Activated CD4-positive, alpha-beta T cell treated with anti-CD3 and anti-CD28 coated beads, Interleukin-2, amount 10 ng/mL, durations not matched to agents 24 days and 14 days (primary cell): ENCODE data around the gene RNF6. TPM values are rescaled to one million over a fixed set of nuclear protein-coding genes. Genes with fewer than 3 reads are reported as not detected.

Experiments used
- DNase-seq: peaks from one replicate; pipeline ENCODE4 v3.0.0; 2022
- H3K27ac Mint-ChIP-seq: one replicate; pipeline ENCODE4 v1.8.0; 2022; ENCODE audit warnings: mild to moderate bottlenecking, mixed read lengths
- H3K27me3 Mint-ChIP-seq: one replicate; pipeline ENCODE4 v1.8.0; 2022; ENCODE audit warnings: mixed read lengths
- H3K36me3 Mint-ChIP-seq: one replicate; pipeline ENCODE4 v1.8.0; 2022; ENCODE audit warnings: low read depth, mild to moderate bottlenecking, mixed read lengths
- H3K4me1 Mint-ChIP-seq: one replicate; pipeline ENCODE4 v1.8.0; 2021; ENCODE audit warnings: mixed read lengths
- H3K4me3 Mint-ChIP-seq: one replicate; pipeline ENCODE4 v1.8.0; 2022; ENCODE audit warnings: mild to moderate bottlenecking, moderate library complexity, mixed read lengths
- H3K9me3 Mint-ChIP-seq: one replicate; pipeline ENCODE4 v1.8.0; 2021; ENCODE audit warnings: mixed read lengths
- intact Hi-C: fragments of 100-400 bp; cut with micrococcal nuclease; formaldehyde crosslinking; loops from one replicate; pipeline ENCODE4 v1.15.1; 2023
- total RNA-seq: library from RNA; stranded (reverse); gene quantifications from 2 replicates; pipeline ENCODE4 v1.2.3, GENCODE V29; 2022

The RNF6 gene
- total RNA-seq, 1 donor from 2014 or later: 53.4 TPM

DNA sequence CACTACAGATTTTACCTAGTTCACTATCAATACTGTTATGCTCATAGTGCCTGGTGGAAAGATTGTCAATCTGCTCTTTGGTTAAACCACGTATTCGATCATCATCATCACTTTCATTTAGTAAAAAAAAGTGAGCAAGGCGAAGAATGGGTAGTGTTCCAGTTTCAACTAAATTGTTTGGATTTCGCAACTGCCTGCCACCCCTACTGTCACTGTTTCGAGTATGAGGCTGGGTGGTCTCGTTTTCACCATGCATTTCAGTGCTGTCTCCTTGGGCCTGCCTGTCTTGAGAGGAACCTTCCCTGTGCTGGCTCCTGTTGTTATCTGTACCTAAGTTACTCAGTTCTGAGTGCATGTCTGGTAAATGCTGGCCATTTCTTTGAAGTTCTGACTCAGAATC, 8.1 kb downstream of the RNF6 start:
- H3K4me3 Mint-ChIP-seq: no peak overlapping the region
- DNase-seq: no peak
- H3K9me3 Mint-ChIP-seq: no peaks in the 10 kb centered on the region
- H3K36me3 Mint-ChIP-seq: peaks cover 55% of the 10 kb centered on the region
- H3K27me3 Mint-ChIP-seq: no peaks in the 10 kb centered on the region
- intact Hi-C loops: no loop called here
- H3K27ac Mint-ChIP-seq: no peak overlapping the region
- peaks cover 16% of the 10 kb centered on the region for H3K4me1 Mint-ChIP-seq

GRCh38 chr13:26213345-26213744, 8.8 kb downstream of the RNF6 start:
- H3K27ac Mint-ChIP-seq: no peak overlapping the region
- H3K9me3 Mint-ChIP-seq: no peaks in the 10 kb centered on the region
- no peak for DNase-seq
- no peaks in the 10 kb centered on the region for H3K27me3 Mint-ChIP-seq
- peaks cover 15% of the 10 kb centered on the region for H3K4me1 Mint-ChIP-seq
- intact Hi-C loops: no loop called here
- H3K4me3 Mint-ChIP-seq: no peak overlapping the region
- peaks cover 60% of the 10 kb centered on the region for H3K36me3 Mint-ChIP-seq

DNA sequence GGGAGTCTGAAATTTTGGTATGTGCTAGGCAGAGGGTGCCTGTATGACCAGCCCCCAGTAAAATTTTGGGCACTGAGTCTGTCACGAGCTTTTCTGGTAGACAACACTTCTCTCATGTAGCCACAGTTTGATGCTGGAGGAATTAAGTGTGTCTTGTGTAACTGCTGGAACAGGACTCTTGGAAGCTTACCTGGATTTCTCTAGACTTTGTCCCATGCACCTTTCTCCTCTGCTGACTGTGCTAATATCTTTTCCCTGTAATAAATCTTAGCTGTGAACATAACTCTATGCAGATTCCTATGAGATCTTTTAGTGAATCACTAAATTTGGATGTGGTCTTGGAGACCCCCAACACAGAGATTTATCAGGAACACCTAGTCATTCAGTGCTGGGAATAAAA, 13.8 kb downstream of the RNF6 start:
- H3K27ac Mint-ChIP-seq: no peak overlapping the region
- intact Hi-C loops: no loop called here
- peaks cover 36% of the 10 kb centered on the region for H3K36me3 Mint-ChIP-seq
- H3K4me1 Mint-ChIP-seq: peaks cover 4% of the 10 kb centered on the region
- no peaks in the 10 kb centered on the region for H3K9me3 Mint-ChIP-seq
- no peak overlapping the region for H3K4me3 Mint-ChIP-seq
- no peak for DNase-seq
- no peaks in the 10 kb centered on the region for H3K27me3 Mint-ChIP-seq

GRCh38 chr13:26202365-26202972, 19.6 kb downstream of the RNF6 start:
- Mint-ChIP-seq H3K27me3 (no peaks in the 10 kb centered on the region), H3K4me3 (no peak overlapping the region), H3K36me3 (peaks cover 14% of the 10 kb centered on the region), H3K9me3 (no peaks in the 10 kb centered on the region), H3K4me1 (no peaks in the 10 kb centered on the region), H3K27ac (no peak overlapping the region)
- DNase-seq: peak; percentile 10
- intact Hi-C loops: no loop called here

DNA sequence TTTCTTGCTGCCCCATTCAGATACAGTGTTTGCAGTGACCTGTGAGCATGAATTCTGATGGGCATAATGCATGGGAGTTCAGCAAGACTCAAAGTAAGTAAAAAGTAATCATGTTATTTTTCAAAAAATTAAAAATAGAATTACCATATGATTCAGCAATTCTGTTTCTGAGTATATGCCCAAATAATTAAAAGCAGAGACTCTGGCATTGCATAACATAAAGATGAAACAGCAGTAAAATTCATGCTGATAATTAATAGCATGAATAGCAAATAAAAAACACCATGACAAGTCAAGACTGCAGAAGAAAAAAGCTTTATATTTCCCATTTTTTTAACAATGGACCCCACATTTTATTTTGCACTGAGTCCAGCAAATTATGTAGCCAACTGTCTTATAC, 21.3 kb downstream of the RNF6 start:
- no peaks in the 10 kb centered on the region for H3K27me3 Mint-ChIP-seq
- DNase-seq: no peak
- H3K4me1 Mint-ChIP-seq: no peaks in the 10 kb centered on the region
- H3K4me3 Mint-ChIP-seq: no peak overlapping the region
- intact Hi-C loops: no loop called here
- no peak overlapping the region for H3K27ac Mint-ChIP-seq
- H3K9me3 Mint-ChIP-seq: peaks cover 3% of the 10 kb centered on the region
- peaks cover 14% of the 10 kb centered on the region for H3K36me3 Mint-ChIP-seq

DNA sequence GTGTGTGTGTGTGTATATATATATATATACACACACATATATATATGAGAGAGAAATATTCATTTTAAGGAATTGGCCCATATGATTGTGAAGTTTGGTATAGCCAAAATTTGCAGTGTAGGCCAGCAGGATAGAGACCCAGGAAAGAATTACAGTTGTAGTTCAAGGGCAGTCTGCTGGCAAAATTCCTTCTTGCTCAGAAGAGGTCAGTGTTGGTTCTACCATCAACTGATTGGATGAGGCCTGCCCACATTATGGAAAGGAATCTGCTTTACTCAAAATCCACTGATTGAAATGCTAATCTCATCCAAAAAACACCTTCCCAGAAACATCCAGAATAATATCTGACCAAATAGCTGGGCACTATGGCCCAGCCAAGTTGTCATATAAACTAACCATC, 24.0 kb downstream of the RNF6 start:
- Mint-ChIP-seq H3K27me3 (no peaks in the 10 kb centered on the region), H3K4me3 (no peak overlapping the region), H3K36me3 (peaks cover 27% of the 10 kb centered on the region), H3K4me1 (no peaks in the 10 kb centered on the region), H3K9me3 (peaks cover 15% of the 10 kb centered on the region), H3K27ac (no peak overlapping the region)
- intact Hi-C loops: no loop called here
- DNase-seq: no peak

GRCh38 chr13:26197298-26197697, 24.8 kb downstream of the RNF6 start:
- H3K9me3 Mint-ChIP-seq: peaks cover 15% of the 10 kb centered on the region
- H3K27ac Mint-ChIP-seq: no peak overlapping the region
- no peaks in the 10 kb centered on the region for H3K27me3 Mint-ChIP-seq
- intact Hi-C loops: no loop called here
- H3K4me3 Mint-ChIP-seq: no peak overlapping the region
- peaks cover 26% of the 10 kb centered on the region for H3K36me3 Mint-ChIP-seq
- DNase-seq: no peak
- H3K4me1 Mint-ChIP-seq: no peaks in the 10 kb centered on the region

GRCh38 chr13:26186995-26187394, 35.1 kb downstream of the RNF6 start:
- intact Hi-C loops: loop anchor here (1.0 kb wide), 2 partner anchors 34 to 66 kb away; no protein-coding TSS in a partner anchor
- Mint-ChIP-seq H3K27ac (peak overlapping the region; percentile 97), H3K27me3 (no peaks in the 10 kb centered on the region), H3K9me3 (no peaks in the 10 kb centered on the region), H3K4me3 (peak overlapping the region; percentile 88), H3K4me1 (peaks cover 23% of the 10 kb centered on the region), H3K36me3 (peaks cover 2% of the 10 kb centered on the region)
- peak; percentile 63 for DNase-seq

- intact Hi-C loops: loop anchor here (1.0 kb wide), 2 partner anchors 35 to 67 kb away; no protein-coding TSS in a partner anchor
- peaks cover 23% of the 10 kb centered on the region for H3K4me1 Mint-ChIP-seq
- H3K27me3 Mint-ChIP-seq: no peaks in the 10 kb centered on the region
- peak; percentile 97 for DNase-seq
- H3K9me3 Mint-ChIP-seq: no peaks in the 10 kb centered on the region
- H3K27ac Mint-ChIP-seq: peak overlapping the region; percentile 97
- peak overlapping the region; percentile 88 for H3K4me3 Mint-ChIP-seq
- H3K36me3 Mint-ChIP-seq: peaks cover 2% of the 10 kb centered on the region
Observed at GRCh38 chr13:26186118-26186870, 35.8 kb downstream of the RNF6 start.

- H3K27ac Mint-ChIP-seq: peak overlapping the region; percentile 97
- H3K36me3 Mint-ChIP-seq: peaks cover 2% of the 10 kb centered on the region
- no peaks in the 10 kb centered on the region for H3K27me3 Mint-ChIP-seq
- peak overlapping the region; percentile 88 for H3K4me3 Mint-ChIP-seq
- no peak for DNase-seq
- peaks cover 23% of the 10 kb centered on the region for H3K4me1 Mint-ChIP-seq
- no peaks in the 10 kb centered on the region for H3K9me3 Mint-ChIP-seq
- intact Hi-C loops: loop anchor here (1.0 kb wide), 2 partner anchors 36 to 68 kb away; no protein-coding TSS in a partner anchor
Observed at GRCh38 chr13:26185720-26186117, 36.4 kb downstream of the RNF6 start.

DNA sequence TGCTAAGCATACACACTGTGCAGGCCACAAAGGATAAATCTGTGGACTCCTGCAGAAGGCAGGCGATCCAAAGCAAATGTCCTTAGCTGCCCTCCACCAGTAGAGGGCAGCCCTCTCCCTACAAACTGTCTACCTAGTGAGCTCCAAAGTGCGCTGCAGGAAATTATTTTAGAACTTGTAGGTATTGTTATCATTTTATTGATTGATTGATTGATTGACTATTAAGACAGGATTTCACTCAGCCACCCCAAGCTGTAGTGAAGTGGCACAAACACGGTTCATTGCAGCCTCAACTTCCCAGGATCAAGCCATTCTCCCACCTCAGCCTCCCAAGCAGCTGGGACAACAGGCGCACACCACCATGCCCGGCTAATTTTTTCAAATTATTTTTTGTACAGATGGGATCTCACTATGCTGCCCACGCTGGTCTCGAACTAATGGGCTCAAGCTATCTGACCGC, 37.3 kb downstream of the RNF6 start:
- intact Hi-C loops: loop anchor here (1.0 kb wide), 3 partner anchors 297 to 513 kb away; no protein-coding TSS in a partner anchor
- DNase-seq: peak; percentile 91
- H3K4me1 Mint-ChIP-seq: peaks cover 23% of the 10 kb centered on the region
- H3K27ac Mint-ChIP-seq: peak overlapping the region; percentile 69
- H3K36me3 Mint-ChIP-seq: peaks cover 2% of the 10 kb centered on the region
- no peaks in the 10 kb centered on the region for H3K27me3 Mint-ChIP-seq
- no peaks in the 10 kb centered on the region for H3K9me3 Mint-ChIP-seq
- peak overlapping the region; percentile 51 for H3K4me3 Mint-ChIP-seq

DNA sequence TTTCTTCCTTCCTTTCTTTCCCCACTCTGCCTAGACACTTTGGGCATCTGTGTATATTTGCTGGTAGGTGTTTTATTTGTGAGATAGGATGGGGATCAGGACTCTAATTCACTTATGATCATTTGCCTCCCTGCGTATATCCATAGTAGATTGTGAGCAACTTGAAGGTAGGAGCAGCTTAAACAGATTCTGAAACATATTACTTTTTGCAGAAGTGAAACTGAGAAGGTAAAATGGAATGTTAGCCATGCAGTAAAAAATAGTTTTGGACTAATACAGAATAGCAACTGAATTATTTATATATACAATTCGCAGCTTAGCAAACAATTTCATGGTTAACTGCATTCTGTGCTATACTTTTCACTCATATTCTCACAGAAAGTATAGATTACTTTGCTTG, 38.7 kb downstream of the RNF6 start:
- H3K27me3 Mint-ChIP-seq: no peaks in the 10 kb centered on the region
- H3K4me3 Mint-ChIP-seq: no peak overlapping the region
- no peak overlapping the region for H3K27ac Mint-ChIP-seq
- no peak for DNase-seq
- no peaks in the 10 kb centered on the region for H3K9me3 Mint-ChIP-seq
- H3K4me1 Mint-ChIP-seq: peaks cover 23% of the 10 kb centered on the region
- intact Hi-C loops: no loop called here
- no peaks in the 10 kb centered on the region for H3K36me3 Mint-ChIP-seq

DNA sequence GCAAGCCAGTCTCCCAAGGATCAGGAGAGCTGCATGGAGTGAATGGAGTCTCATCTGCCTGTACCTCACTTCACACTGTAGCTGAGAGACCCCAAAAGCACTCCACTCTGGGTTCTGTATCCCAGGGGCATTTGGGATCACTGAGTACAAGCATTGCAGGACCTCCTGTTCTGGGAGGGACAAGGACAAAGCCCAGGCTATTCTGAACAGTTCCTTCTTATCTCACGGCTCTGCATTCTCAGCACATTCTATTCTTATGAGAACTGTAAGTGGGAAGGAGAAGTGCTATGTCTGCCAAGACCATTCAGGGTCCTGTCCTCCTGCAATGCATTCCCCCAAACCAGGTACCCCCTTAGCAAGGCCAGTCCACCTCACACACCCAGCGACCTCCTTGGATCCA, 42.8 kb downstream of the RNF6 start:
- DNase-seq: no peak
- no peak overlapping the region for H3K4me3 Mint-ChIP-seq
- H3K27me3 Mint-ChIP-seq: peaks cover 2% of the 10 kb centered on the region
- no peaks in the 10 kb centered on the region for H3K9me3 Mint-ChIP-seq
- intact Hi-C loops: no loop called here
- no peaks in the 10 kb centered on the region for H3K4me1 Mint-ChIP-seq
- H3K36me3 Mint-ChIP-seq: no peaks in the 10 kb centered on the region
- no peak overlapping the region for H3K27ac Mint-ChIP-seq

- H3K27me3 Mint-ChIP-seq: no peaks in the 10 kb centered on the region
- DNase-seq: no peak
- H3K36me3 Mint-ChIP-seq: no peaks in the 10 kb centered on the region
- intact Hi-C loops: no loop called here
- peaks cover 2% of the 10 kb centered on the region for H3K4me1 Mint-ChIP-seq
- no peak overlapping the region for H3K27ac Mint-ChIP-seq
- H3K4me3 Mint-ChIP-seq: no peak overlapping the region
- no peaks in the 10 kb centered on the region for H3K9me3 Mint-ChIP-seq
Observed at GRCh38 chr13:26168835-26169234, 53.3 kb downstream of the RNF6 start.
